ENCODE data around the gene IRF9. TPM values are rescaled to one million over a fixed set of nuclear protein-coding genes. Genes with fewer than 3 reads are reported as not detected.
A peak's percentile ranks its signal among the peaks of the same experiment; 100 is the strongest.

IRF9 gene
- total RNA-seq, 6 donors from 2014 or later, result 78.2 to 192 (median 107) TPM

DNA sequence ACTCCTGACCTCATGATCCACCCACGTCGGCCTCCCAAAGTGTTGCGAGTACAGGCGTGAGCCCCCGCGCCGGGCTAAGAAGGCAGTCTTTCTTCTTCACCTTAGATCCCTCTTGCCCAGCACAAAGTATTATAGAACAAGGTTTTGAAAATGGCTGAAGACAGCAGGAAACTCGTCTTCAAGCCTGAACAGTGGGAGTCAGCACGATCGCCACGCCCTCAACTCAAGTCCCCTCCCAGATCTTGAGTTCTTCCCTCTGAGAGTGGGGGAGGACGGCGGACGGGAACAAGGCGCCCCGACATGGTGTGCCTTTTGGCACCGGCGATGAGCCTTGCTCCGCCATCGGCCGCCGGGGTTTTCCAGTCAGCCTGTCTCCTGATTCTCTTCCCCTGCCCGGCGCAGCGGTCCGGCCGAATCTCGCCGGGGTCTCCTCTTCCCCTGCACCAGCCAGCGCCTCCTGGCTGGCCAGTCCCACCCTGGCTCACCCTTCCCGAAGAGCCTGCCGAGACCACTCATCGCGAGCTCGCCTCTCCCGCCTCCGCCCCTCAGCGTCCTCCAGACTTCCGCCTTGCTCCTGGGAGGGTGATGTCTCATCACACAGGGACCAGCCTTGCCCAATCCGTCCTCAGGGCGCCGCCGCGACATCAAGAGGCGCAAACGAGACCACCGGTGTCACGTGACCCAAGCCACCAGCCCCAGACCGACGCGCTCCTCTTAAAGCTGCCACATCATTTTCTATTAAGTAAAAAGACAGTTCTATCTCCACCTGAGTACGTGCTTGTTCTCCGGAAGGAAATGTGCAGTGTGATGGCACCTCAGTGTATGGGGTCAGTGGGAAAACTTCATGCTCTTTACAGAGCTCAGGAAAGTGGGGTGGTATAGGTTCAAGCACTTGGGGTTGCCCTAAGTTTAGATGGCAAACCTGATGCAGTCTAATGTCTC, 52.1 kb downstream of the IRF9 start, which contains the start of gene CHMP4A:
Gene CHMP4A (minus strand): TSS at position 565 of the 942 bp plus-strand sequence. CDS start 49 bp downstream, at position 516.
- ATAC-seq (ENCODE audit: low FRiP score in 2 of 2) (peak; percentile 96), DNase-seq (peak; percentile 96 to 99)
- no peaks in the 10 kb centered on the region for H3K9me3 ChIP-seq
- TF ChIP-seq POLR2A (IDR thresholded peaks at IDR 0.05) (peak; percentile 94 to 98 (median 98)), POLR2AphosphoS5 (IDR thresholded peaks at IDR 0.05) (peak; percentile 99), EP300 (IDR thresholded peaks at IDR 0.05) (peak in 1 of 4 donors; percentile 34)
- TF ChIP-seq, protein P1, sequence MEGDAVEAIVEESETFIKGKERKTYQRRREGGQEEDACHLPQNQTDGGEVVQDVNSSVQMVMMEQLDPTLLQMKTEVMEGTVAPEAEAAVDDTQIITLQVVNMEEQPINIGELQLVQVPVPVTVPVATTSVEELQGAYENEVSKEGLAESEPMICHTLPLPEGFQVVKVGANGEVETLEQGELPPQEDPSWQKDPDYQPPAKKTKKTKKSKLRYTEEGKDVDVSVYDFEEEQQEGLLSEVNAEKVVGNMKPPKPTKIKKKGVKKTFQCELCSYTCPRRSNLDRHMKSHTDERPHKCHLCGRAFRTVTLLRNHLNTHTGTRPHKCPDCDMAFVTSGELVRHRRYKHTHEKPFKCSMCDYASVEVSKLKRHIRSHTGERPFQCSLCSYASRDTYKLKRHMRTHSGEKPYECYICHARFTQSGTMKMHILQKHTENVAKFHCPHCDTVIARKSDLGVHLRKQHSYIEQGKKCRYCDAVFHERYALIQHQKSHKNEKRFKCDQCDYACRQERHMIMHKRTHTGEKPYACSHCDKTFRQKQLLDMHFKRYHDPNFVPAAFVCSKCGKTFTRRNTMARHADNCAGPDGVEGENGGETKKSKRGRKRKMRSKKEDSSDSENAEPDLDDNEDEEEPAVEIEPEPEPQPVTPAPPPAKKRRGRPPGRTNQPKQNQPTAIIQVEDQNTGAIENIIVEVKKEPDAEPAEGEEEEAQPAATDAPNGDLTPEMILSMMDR (IDR thresholded peaks at IDR 0.05), result peak in 4 of 6 experiments; percentile 9 to 42 (median 25)
- no peaks in the 10 kb centered on the region for H3K27me3 ChIP-seq
- peak within 1 kb of the TSS; percentile 97 to 98 (median 98) for H3K27ac ChIP-seq
- WGBS, 2 donors, result 1% methylated on average over 26 to 47 of the region's 53 CpGs
- H3K4me1 ChIP-seq, result peaks cover 18 to 46% (median 27%) of the 10 kb centered on the region in 4 donors
- H3K36me3 ChIP-seq, result peaks cover 9 to 41% (median 31%) of the 10 kb centered on the region in 4 donors
- peak within 1 kb of the TSS; percentile 53 to 86 (median 70) for H3K4me3 ChIP-seq

DNA sequence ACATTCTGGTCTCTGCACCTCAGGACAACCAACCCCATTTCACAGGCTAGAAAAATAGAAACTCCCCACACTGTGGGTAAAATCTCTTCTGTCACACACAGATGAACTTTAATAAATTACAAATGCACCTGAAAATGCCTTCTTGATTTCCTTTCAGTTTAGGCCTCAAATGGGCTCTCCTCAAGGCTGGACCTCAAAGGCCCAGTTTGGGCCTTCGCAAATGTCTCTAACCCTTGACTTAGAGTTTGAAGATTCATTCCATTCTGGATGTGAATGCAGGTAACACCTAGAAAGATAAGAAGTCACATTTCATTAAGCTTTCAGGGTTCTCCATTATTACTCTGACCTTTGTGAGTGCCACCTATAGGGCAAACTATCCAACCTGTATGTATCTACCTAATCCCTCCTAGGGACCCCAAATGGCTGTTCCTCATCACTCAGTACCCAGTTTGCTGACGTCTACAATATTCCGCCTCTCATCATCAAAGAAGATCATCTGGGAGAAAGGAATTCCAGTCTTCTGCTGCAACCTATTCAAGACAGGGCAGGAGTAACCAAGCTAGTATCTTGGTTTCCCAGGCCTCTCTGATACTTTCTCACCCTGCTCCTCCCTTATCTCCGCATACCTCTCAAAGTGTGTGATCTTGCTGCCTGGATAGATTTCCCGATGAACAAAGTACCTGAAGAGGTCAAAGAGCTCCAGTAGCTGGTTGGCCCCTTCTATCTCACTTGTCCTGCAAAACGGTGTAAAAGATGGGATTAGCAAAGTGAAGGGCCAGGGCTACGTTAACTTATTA, 53.0 kb downstream of the IRF9 start:
- 90 to 94% methylated on average over 7 of the region's 7 CpGs for WGBS, 2 donors

DNA sequence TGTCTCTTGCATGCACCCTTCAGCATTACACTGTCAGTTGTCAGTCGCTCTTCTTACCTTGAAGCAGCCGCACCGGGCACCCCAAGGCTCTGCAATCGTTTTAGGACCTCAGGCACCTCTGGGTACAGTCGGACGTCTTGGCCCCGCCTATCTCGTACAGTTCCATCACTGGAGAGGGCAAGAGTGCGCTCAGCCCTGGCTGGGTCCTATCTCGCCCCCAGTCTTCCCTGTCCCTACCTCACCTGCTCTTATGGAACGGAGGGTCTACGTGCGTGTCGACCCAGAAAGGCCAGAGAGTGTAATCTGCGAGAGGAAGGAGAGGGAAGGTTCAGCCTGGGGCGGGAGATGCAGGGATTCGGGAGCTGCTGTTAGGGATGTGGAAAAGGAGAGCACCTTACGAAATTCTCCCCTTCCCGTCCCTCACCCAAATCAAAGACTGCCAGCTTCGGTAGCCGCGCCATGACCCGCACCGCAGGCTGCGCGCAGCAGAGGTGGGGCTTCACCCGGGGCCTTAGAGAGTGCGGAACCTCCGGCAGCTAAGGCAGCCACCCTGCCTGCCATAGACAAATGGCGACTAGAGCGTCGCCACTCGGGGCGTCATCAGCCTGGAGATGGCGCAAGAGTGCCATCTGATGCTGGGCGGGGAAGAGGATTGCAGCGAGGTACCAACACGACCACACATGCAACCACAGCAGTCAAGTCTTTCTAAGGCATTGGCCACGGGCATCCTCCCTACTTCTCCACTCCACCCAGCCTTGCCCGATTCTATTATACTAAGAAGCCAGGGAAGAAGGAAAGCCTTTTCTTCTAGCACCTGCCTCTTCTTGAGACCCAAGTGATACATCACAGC, 54.7 kb downstream of the IRF9 start, which contains the start of gene MDP1:
Gene MDP1 (minus strand): TSS at position 572 of the 850 bp plus-strand sequence. CDS start 111 bp downstream, at position 461.
- H3K4me3 ChIP-seq, result peak within 1 kb of the TSS; percentile 66 to 77 (median 72)
- ATAC-seq (ENCODE audit: low FRiP score in 2 of 2) (peak; percentile 86 to 90), DNase-seq (peak; percentile 90 to 91)
- H3K27me3 ChIP-seq, result no peaks in the 10 kb centered on the region
- peaks cover 18 to 45% (median 27%) of the 10 kb centered on the region in 4 donors for H3K4me1 ChIP-seq
- 0 to 2% methylated on average over 23 to 30 of the region's 40 CpGs for WGBS, 2 donors
- H3K27ac ChIP-seq, result peak within 1 kb of the TSS; percentile 88 to 91 (median 90)
- TF ChIP-seq POLR2A (IDR thresholded peaks at IDR 0.05) (peak in 3 of 4 donors; percentile 75 to 88 (median 79)), EP300 (IDR thresholded peaks at IDR 0.05) (peak in 1 of 4 donors; percentile 59), POLR2AphosphoS5 (IDR thresholded peaks at IDR 0.05) (peak; percentile 87 to 90)
- TF ChIP-seq, protein P1 (IDR thresholded peaks at IDR 0.05), result peak in 5 of 6 experiments; percentile 39 to 78 (median 53)
- no peaks in the 10 kb centered on the region for H3K9me3 ChIP-seq
- peaks cover 3 to 15% (median 11%) of the 10 kb centered on the region in 4 donors for H3K36me3 ChIP-seq

More for the DNA sequence above, 53.0 kb downstream of the IRF9 start:
- peak overlapping the region in 3 of 4 donors; percentile 64 to 86 (median 77) for H3K4me3 ChIP-seq
- peaks cover 18 to 46% (median 27%) of the 10 kb centered on the region in 4 donors for H3K4me1 ChIP-seq
- peak overlapping the region; percentile 97 to 98 (median 98) for H3K27ac ChIP-seq
- H3K9me3 ChIP-seq, result no peaks in the 10 kb centered on the region
- no peak for DNase-seq
- no peaks in the 10 kb centered on the region for H3K27me3 ChIP-seq
- peaks cover 9 to 32% (median 27%) of the 10 kb centered on the region in 4 donors for H3K36me3 ChIP-seq
- ATAC-seq (ENCODE audit: low FRiP score in 2 of 2), result no peak
- TF ChIP-seq POLR2A (IDR thresholded peaks at IDR 0.05), result no peak
- TF ChIP-seq, protein P1 (IDR thresholded peaks at IDR 0.05), result no peak
- TF ChIP-seq POLR2AphosphoS5 (IDR thresholded peaks at IDR 0.05), result no peak
- TF ChIP-seq EP300 (IDR thresholded peaks at IDR 0.05), result no peak

Small RNAs within 50 kb of the gene (small RNA-seq; reads per million reads assigned to genes)
- gene AL136295.4, result 0 reads per million in 4 donors
- 0 reads per million in 4 donors for gene CHMP4A
- 0 reads per million in 4 donors for gene IPO4
- gene IRF9, result 0 reads per million in 4 donors
- 0 to 0.13 (median 0) reads per million in 4 donors for gene MDP1
- 0.11 to 0.86 (median 0.28) reads per million in 4 donors for gene RNA5SP383

Other genes with a start within 250 kb of the IRF9 start
- gene DHRS4, start 207.5 kb upstream of the IRF9 start, total RNA-seq, result 10 to 100 TPM; 30.3 to 57.9 (median 33.8) TPM
- 10 to 100 TPM; 13.2 to 27.4 (median 18.2) TPM for gene DHRS4L2, start 172.3 kb upstream of the IRF9 start, total RNA-seq
- 10 to 100 TPM in 1 of 6 donors, 1 to 10 TPM in 3, under 1 TPM in 2; 0.39 to 15.7 (median 1.2) TPM for gene CARMIL3, start 109.3 kb upstream of the IRF9 start, total RNA-seq
- gene CPNE6, start 89.7 kb upstream of the IRF9 start, total RNA-seq, result not detected
- gene PCK2, start 67.0 kb upstream of the IRF9 start, total RNA-seq, result 10 to 100 TPM; 27.2 to 70.3 (median 34.9) TPM
- gene DCAF11, start 46.5 kb upstream of the IRF9 start, total RNA-seq, result 100 to 1,000 TPM in 2 of 6 donors, 10 to 100 TPM in 4; 68.4 to 138 (median 95.0) TPM
- gene NRL, start 46.3 kb upstream of the IRF9 start, total RNA-seq, result 1 to 10 TPM; 2.6 to 9.8 (median 4.4) TPM
- gene FITM1, start 30.6 kb upstream of the IRF9 start, total RNA-seq, result under 1 TPM in 4 of 6 donors, not detected in 2; 0.63 to 0.89 (median 0.82) TPM
- gene PSME1, start 25.1 kb upstream of the IRF9 start, total RNA-seq, result 100 to 1,000 TPM in 5 of 6 donors, 10 to 100 TPM in 1; 56.6 to 206 (median 142) TPM
- 10 to 100 TPM in 5 of 6 donors, 1 to 10 TPM in 1; 8.6 to 13.8 (median 12.0) TPM for gene EMC9, start 19.7 kb upstream of the IRF9 start, total RNA-seq
- gene PSME2, start 14.7 kb upstream of the IRF9 start, total RNA-seq, result 100 to 1,000 TPM in 3 of 6 donors, 10 to 100 TPM in 3; 58.5 to 144 (median 84.4) TPM
- 100 to 1,000 TPM in 2 of 6 donors, 10 to 100 TPM in 4; 52.1 to 173 (median 63.9) TPM for gene RNF31, start 13.8 kb upstream of the IRF9 start, total RNA-seq
- gene REC8, start 10.8 kb downstream of the IRF9 start, total RNA-seq, result 10 to 100 TPM; 16.0 to 76.5 (median 29.4) TPM
- gene IPO4, start 27.6 kb downstream of the IRF9 start, total RNA-seq, result 10 to 100 TPM; 20.8 to 50.3 (median 35.2) TPM
- gene TM9SF1, start 34.2 kb downstream of the IRF9 start, total RNA-seq, result 10 to 100 TPM; 15.7 to 75.4 (median 53.8) TPM
- 1 to 10 TPM in 1 of 6 donors, not detected in 5; 1.3 TPM for gene TSSK4, start 44.4 kb downstream of the IRF9 start, total RNA-seq
- gene CHMP4A, start 52.2 kb downstream of the IRF9 start, total RNA-seq, result 100 to 1,000 TPM in 1 of 6 donors, 10 to 100 TPM in 5; 39.9 to 112 (median 61.5) TPM
- gene MDP1, start 54.8 kb downstream of the IRF9 start, total RNA-seq, result 10 to 100 TPM in 4 of 6 donors, 1 to 10 TPM in 2; 8.1 to 21.1 (median 12.7) TPM
- 100 to 1,000 TPM in 4 of 6 donors, 10 to 100 TPM in 2; 39.8 to 144 (median 121) TPM for gene NEDD8, start 71.1 kb downstream of the IRF9 start, total RNA-seq
- 10 to 100 TPM; 26.2 to 76.9 (median 47.2) TPM for gene GMPR2, start 71.7 kb downstream of the IRF9 start, total RNA-seq
- gene TINF2, start 81.4 kb downstream of the IRF9 start, total RNA-seq, result 100 to 1,000 TPM in 1 of 6 donors, 10 to 100 TPM in 5; 46.1 to 109 (median 86.4) TPM
- gene TGM1, start 101.9 kb downstream of the IRF9 start, total RNA-seq, result 10 to 100 TPM in 4 of 6 donors, 1 to 10 TPM in 2; 9.1 to 29.2 (median 11.1) TPM
- 100 to 1,000 TPM in 1 of 6 donors, 10 to 100 TPM in 5; 22.7 to 125 (median 58.9) TPM for gene RABGGTA, start 110.3 kb downstream of the IRF9 start, total RNA-seq
- 10 to 100 TPM; 23.0 to 60.3 (median 32.8) TPM for gene DHRS1, start 138.5 kb downstream of the IRF9 start, total RNA-seq
- 10 to 100 TPM; 13.3 to 31.4 (median 22.6) TPM for gene NOP9, start 138.6 kb downstream of the IRF9 start, total RNA-seq
- gene CIDEB, start 146.7 kb downstream of the IRF9 start, total RNA-seq, result 10 to 100 TPM in 5 of 6 donors, 1 to 10 TPM in 1; 9.4 to 14.8 (median 12.8) TPM
- 10 to 100 TPM in 4 of 6 donors, 1 to 10 TPM in 2; 6.2 to 49.2 (median 10.9) TPM for gene LTB4R2, start 148.9 kb downstream of the IRF9 start, total RNA-seq
- 10 to 100 TPM; 11.1 to 71.2 (median 17.7) TPM for gene LTB4R, start 150.2 kb downstream of the IRF9 start, total RNA-seq
- 100 to 1,000 TPM in 2 of 6 donors, 10 to 100 TPM in 4; 22.4 to 159 (median 43.7) TPM for gene ADCY4, start 173.8 kb downstream of the IRF9 start, total RNA-seq
- gene RIPK3, start 178.7 kb downstream of the IRF9 start, total RNA-seq, result 10 to 100 TPM; 16.1 to 92.2 (median 29.1) TPM
- gene NFATC4, start 206.9 kb downstream of the IRF9 start, total RNA-seq, result 10 to 100 TPM in 5 of 6 donors, 1 to 10 TPM in 1; 8.5 to 98.5 (median 42.1) TPM
- gene NYNRIN, start 237.7 kb downstream of the IRF9 start, total RNA-seq, result 10 to 100 TPM in 5 of 6 donors, 1 to 10 TPM in 1; 5.5 to 18.7 (median 14.4) TPM